ENCODE measurements around the gene KRTAP5-5. TPM values are rescaled to one million over a fixed set of nuclear protein-coding genes. Genes with fewer than 3 reads are reported as not detected.
A peak's percentile ranks its signal among the peaks of the same experiment; 100 is the strongest.

The KRTAP5-5 gene
- total and polyA plus RNA-seq, 2 of the 8 experiments (the other 6 are each of a cell fraction or from before 2014, with no cell fraction given), result 0.09 TPM; not detected in 1

DNA sequence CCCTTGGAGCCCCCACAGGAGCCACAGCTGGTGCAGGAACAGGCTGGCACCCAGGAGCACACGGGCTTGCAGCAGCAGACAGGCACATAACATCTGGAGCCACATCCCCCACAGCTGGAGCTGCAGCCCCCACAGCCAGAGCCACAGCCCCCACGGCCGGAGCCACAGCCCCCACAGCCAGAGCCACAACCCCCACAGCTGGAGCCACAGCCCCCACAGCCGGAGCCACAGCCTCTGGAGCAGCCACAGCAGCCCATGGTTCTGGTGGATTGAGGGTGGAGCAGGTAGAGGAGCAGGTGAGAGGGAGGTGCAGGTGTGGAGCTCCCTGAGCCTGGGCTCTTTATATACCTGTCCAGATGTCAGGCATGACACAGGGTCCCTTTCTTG, 31.6 kb upstream of the KRTAP5-5 start, which contains the start of gene KRTAP5-2:
Gene KRTAP5-2 (minus strand): TSS at position 301 of the 387 bp plus-strand sequence. CDS start 44 bp downstream, at position 257.
- H3K79me2 ChIP-seq (ENCODE audit: control insufficient read depth in 1 of 2, insufficient read depth in 2 of 2, low read length in 2 of 2), result no peaks in the 10 kb centered on the region
- POLR2A ChIA-PET (ENCODE audit: partially characterized antibody), result interaction anchor here (0.8 kb wide), 1 partner anchor 36 kb away, joined by 3 read pairs; no protein-coding TSS in a partner anchor
- no peak within 1 kb of the TSS for H3K23ac ChIP-seq (ENCODE audit: insufficient read length)
- no peak within 1 kb of the TSS for H3K27ac ChIP-seq (ENCODE audit: low read depth, low read length)
- H3K23me2 ChIP-seq (ENCODE audit: low read depth, low read length), result no peaks in the 10 kb centered on the region
- FAIRE-seq (no peak), DNase-seq (ENCODE audit: low read depth in 1 of 2, low spot score in 2 of 2) (no peak)
- CTCF ChIA-PET (ENCODE audit: partially characterized antibody), result interaction anchor here (1.3 to 7.7 kb wide), 4 partner anchors 21 to 51 kb away, joined by 3 to 95 read pairs (median 42); partner anchors contain the start of gene KRTAP5-5
- H3K4me1 ChIP-seq (replicated peaks in 1 of 4; ENCODE audit: control insufficient read depth in 3 of 4, insufficient read depth in 4 of 4, low read length in 3 of 4), result peaks cover 2 to 13% (median 5%) of the 10 kb centered on the region in 4 experiments
- H2AFZ ChIP-seq (ENCODE audit: low read length), result no peak within 1 kb of the TSS
- 84% methylated on average over 3 of the region's 4 CpGs; no CpG with 5 or more reads in 1 of the 2 experiments for WGBS, 2 experiments (ENCODE audit: extremely low coverage in 1 of 2, insufficient coverage in 1 of 2, insufficient read length in 1 of 2, insufficient replicate concordance in 2 of 2, low coverage in 1 of 2, low lambda C conversion rate in 2 of 2, missing lambda C conversion rate in 1 of 2)
- H4K91ac ChIP-seq (replicated peaks; ENCODE audit: insufficient read length, low read length), result peak within 1 kb of the TSS; percentile 44
- no peak within 1 kb of the TSS for H3K14ac ChIP-seq (ENCODE audit: insufficient read length)
- no peak within 1 kb of the TSS for H3K4me3 ChIP-seq (ENCODE audit: extremely low read depth in 1 of 4, insufficient read depth in 2 of 4, low read depth in 3 of 4, low read length in 4 of 4)
- peak within 1 kb of the TSS; percentile 87; the same call in 1 of the 2 replicates for H3K18ac ChIP-seq (ENCODE audit: extremely low read depth, low read length)
- H4K5ac ChIP-seq (ENCODE audit: insufficient read length, low read depth, low read length), result no peak within 1 kb of the TSS
- peak within 1 kb of the TSS; percentile 99; the same call in 1 of the 2 replicates for H2BK12ac ChIP-seq (ENCODE audit: low read depth, low read length)
- peak within 1 kb of the TSS; percentile 18; the same call in 1 of the 2 replicates for H4K8ac ChIP-seq (ENCODE audit: extremely low read depth, insufficient read depth, low read length)
- peak within 1 kb of the TSS; percentile 4; the same call in 1 of the 2 replicates for H2BK20ac ChIP-seq (ENCODE audit: low read length)
- no peak within 1 kb of the TSS for H3K4ac ChIP-seq (replicated peaks; ENCODE audit: insufficient read length, low read depth, low read length)
- no peaks in the 10 kb centered on the region for H3K36me3 ChIP-seq (ENCODE audit: control insufficient read depth in 2 of 4, insufficient read depth in 4 of 4, low read length in 3 of 4)
- peaks cover 0 to 4% of the 10 kb centered on the region in 2 experiments; a peak in 1 of 4 replicates for H3K9me3 ChIP-seq (ENCODE audit: insufficient read depth in 2 of 2, low read depth in 1 of 2, low read length in 1 of 2)
- H3K4me2 ChIP-seq (ENCODE audit: insufficient read depth in 1 of 2, low read depth in 2 of 2, low read length in 2 of 2), result no peak within 1 kb of the TSS
- no peak within 1 kb of the TSS for H2AK5ac ChIP-seq (ENCODE audit: low read depth, low read length)
- no peak within 1 kb of the TSS; the same call in 1 of the 2 replicates for H2BK5ac ChIP-seq (ENCODE audit: low read depth, low read length)
- H2BK15ac ChIP-seq (ENCODE audit: low read length), result peak within 1 kb of the TSS; percentile 20
- H3K27me3 ChIP-seq (replicated peaks in 1 of 4; ENCODE audit: control insufficient read depth in 3 of 4, extremely low read depth in 1 of 4, insufficient read depth in 3 of 4, low read length in 3 of 4), result peaks cover 0 to 4% (median 0%) of the 10 kb centered on the region in 4 experiments; a peak in 1 of 7 replicates
- no peak within 1 kb of the TSS for H3K56ac ChIP-seq (replicated peaks; ENCODE audit: insufficient read length, low read depth, low read length)
- H2BK120ac ChIP-seq (replicated peaks; ENCODE audit: low read depth, low read length), result peak within 1 kb of the TSS; percentile 18
- no peak within 1 kb of the TSS for H3K9ac ChIP-seq (replicated peaks in 1 of 4; ENCODE audit: extremely low read depth in 1 of 4, low read depth in 3 of 4, low read length in 3 of 4)
- H4K20me1 ChIP-seq (replicated peaks in 1 of 2; ENCODE audit: control insufficient read depth in 1 of 2, insufficient read depth in 2 of 2, low read length in 2 of 2), result no peaks in the 10 kb centered on the region
- H3K79me1 ChIP-seq (ENCODE audit: low read depth, low read length), result no peaks in the 10 kb centered on the region
- no peak for TF ChIP-seq POLR2AphosphoS5 (IDR thresholded peaks at IDR 0.05; ENCODE audit: low read depth, low read length)
- no peak for TF ChIP-seq EP300 (IDR thresholded peaks at IDR 0.05; ENCODE audit: borderline replicate concordance in 1 of 2, low read depth in 2 of 2, low read length in 2 of 2)
- no peak for TF ChIP-seq SP2 (IDR thresholded peaks at IDR 0.05; ENCODE audit: low read length)
- no peak for TF ChIP-seq POU5F1 (IDR thresholded peaks at IDR 0.05; ENCODE audit: low read depth, low read length)
- TF ChIP-seq ASH2L (IDR thresholded peaks at IDR 0.05; ENCODE audit: low read length), result no peak
- TF ChIP-seq GTF2F1 (IDR thresholded peaks at IDR 0.05; ENCODE audit: borderline replicate concordance, low read depth, low read length), result no peak
- TF ChIP-seq SP4 (IDR thresholded peaks at IDR 0.05; ENCODE audit: low read length), result no peak
- TF ChIP-seq, protein P1, sequence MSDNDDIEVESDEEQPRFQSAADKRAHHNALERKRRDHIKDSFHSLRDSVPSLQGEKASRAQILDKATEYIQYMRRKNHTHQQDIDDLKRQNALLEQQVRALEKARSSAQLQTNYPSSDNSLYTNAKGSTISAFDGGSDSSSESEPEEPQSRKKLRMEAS (IDR thresholded peaks at IDR 0.05), result no peak
- no peak for TF ChIP-seq CHD1 (IDR thresholded peaks at IDR 0.05; ENCODE audit: low read depth, low read length)
- TF ChIP-seq YY1 (IDR thresholded peaks at IDR 0.05; ENCODE audit: low read depth, low read length), result no peak
- TF ChIP-seq ZNF274 (IDR thresholded peaks at IDR 0.05; ENCODE audit: borderline replicate concordance, extremely low read depth, low read length), result no peak
- TF ChIP-seq NRF1 (IDR thresholded peaks at IDR 0.05; ENCODE audit: low read depth, low read length), result no peak
- TF ChIP-seq TCF12 (IDR thresholded peaks at IDR 0.05; ENCODE audit: low read depth, low read length), result no peak
- no peak for TF ChIP-seq TEAD4 (IDR thresholded peaks at IDR 0.05; ENCODE audit: low read depth, low read length)
